Fibroblast of gingiva (primary cell): ENCODE results near the gene FAM240A.

Source experiments
- DNase-seq: peaks from one replicate; pipeline ENCODE4 v3.0.0-alpha.2; 2011; ENCODE audit warnings: low read depth

FAM240A gene

GRCh38 chr3:46674031-46674845, 61.9 kb downstream of the FAM240A start:
- DNase-seq, result no peak

- no peak for DNase-seq
Observed at GRCh38 chr3:46675426-46675825, 63.1 kb downstream of the FAM240A start.
